ENCODE data around the gene FER1L5.
A peak's percentile ranks its signal among the peaks of the same experiment; 100 is the strongest.
"Not testable (repeated sequence)": the region's sequence is repeated elsewhere in the genome, so short reads cannot be mapped to it uniquely, and the experiment has no call there.

Gene FER1L5

DNA sequence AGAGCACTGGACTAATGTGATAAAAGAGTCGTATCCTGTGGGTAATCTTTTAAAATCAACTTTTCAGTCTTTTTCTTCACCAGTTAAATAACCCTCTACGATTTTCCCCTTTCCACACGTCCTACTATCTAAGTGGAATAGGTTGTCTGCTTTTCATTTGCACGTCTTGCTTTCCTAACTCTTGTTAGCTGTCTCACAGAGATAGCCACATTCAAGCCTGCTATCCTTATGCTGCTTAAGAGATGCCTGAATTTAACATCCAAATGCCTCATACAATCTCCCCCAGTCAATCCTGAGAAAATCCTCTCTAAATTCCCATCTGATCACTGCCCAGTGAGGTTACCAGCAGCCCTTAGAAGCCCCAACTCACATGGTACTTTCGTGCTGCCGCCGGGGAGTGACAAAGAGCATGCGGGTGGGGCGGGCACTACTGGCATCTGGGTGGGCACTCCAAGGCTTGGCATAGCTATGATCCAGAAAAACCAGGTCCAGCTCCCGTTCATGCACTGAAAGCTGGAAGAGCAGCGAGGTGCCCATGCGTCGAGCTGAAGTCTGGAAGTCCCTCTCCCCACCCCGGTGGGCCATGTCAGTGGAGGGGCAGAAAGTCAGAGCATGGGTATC lies 5.9 kb upstream of the FER1L5 start:
- no peak for DNase-seq (ENCODE audit: low read depth in 2 of 2)

DNA sequence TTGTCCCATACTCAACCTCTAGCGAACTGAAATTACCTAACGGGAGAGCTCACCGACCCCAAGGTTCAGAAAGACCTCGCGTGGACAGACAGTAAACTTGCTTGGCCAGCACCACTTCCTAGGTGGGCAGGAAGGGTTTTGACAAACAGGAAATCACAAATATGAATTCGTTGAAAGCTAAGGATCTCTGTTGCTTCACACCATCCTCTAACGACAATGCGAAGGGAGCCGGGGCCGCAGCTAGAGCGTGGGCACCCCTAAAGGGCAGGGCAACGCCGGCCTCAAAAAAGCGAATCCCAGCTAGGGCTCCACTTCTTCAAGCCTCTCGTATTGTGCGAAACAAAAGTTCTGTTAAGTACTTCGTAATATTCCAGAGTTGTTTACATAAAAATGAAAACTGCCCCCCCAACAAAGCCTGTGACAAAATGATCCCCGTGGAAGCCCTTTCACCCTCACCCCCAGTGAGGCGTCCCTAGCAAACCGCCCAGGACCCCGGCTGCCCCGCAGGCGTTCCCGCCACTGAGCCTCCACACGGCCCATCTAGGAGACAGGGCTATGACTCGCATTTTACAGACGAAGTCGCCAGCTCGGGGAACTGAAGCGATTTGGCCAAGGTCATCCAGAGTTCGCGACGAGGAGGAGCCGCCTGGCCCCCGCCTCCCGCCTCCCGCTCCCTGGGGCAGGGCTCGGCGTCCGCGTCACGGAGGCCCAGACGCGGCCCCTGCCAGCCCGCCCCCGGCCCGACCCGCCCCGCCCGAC lies 5.0 kb upstream of the FER1L5 start:
- DNase-seq (ENCODE audit: low read depth in 2 of 2) = peak; percentile 36 to 50

DNA sequence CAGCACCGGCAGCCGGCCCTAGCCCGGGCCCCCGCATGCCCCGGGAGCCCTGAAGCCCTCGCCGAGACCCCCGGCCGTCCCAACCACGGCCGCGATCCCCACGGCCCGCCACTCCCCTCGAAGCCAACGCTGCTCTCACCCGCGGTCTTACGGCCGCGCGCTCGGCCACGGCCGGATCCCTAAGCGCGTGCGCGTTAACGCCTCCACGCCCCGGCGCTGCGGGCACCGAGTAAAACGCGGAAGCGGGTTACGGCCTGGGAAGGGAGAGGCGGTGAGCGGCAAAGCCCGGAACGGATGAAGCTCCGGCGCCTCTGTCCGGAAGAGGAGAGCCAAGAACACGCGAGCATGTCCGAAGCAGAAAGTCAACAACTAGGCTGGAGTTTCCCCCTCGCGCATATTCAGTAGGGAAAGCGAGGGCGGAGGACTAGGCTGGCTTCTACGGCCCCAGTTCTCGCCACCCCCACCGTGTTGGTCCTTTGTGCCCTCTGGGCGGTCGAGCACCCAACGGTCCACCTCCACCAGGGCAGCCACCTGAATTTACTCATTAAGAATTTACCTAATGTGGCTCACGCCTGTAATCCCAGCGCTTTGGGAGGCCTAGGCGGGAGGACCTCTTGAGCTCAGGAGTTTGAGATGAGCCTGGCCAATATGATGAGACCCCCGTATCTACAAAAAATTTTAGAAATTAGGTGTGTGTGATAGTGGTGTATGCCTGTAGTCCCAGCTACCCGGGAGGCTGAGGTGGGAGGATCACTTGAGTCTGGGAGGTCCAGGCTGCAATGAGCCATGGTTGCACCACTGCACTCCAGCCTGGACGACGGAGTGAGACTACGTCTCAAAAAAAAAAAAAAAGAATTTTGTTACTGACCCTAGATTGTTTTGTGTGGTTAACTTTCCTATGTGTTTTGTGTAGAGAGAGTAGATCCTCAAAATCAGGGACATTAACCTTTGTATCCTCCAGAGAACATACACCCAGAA lies 4.1 kb upstream of the FER1L5 start, which contains the start of gene KANSL3:
Gene KANSL3 (minus strand): TSS at position 169 of the 978 bp plus-strand sequence. CDS start 1,177 bp downstream, outside the sequence.
- peak; percentile 77 for DNase-seq (ENCODE audit: low read depth in 2 of 2)

DNA sequence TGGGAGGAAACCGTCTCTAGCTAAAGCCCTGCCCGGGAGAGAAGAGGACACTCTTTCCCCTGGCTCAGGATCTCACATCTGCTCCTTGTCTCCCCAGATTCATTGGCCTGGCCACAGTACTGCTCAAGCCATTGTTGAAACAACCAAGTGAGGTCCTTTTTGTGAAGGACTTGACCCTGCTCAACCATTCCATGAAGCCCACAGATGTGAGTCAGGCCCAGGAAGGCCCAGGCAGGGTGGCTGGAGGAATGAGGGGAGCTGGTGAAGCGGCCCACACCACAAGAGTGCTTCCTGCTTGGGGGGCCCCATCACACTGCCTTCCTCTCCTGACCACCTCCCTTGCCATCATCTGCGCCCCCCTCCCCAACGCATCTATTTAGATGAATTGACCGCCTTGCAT lies 5.1 kb downstream of the FER1L5 start:
- no peak for DNase-seq (ENCODE audit: low read depth in 2 of 2)

DNA sequence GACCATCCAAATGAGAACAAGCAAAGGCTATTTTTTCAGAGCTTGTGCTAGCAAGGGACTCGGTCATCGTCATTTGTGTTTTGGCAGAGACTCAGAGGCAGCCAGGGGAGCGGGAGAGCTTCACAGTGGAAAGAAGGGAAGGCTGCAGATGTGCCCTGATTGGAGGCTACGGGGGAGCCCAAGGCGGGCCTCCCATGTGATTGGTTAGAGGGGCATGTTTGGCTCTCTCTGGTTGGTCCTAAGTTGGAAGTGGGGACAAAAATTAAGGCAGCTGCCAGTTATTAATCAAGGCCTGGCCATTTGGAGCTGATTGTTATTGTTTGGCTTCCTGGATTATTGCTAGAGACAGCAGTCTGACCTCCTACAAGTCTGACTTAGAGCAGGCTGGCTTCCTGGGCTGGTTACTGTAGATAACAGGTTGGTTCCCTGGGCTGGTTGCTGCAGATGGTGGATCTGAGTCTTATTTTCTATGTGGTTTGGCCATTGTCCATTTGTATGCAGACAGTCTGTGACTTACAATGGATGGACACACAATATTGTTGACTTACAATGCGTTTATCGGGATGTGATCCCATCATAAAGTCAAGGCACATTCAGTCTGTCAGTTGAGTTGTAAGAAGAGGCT lies 5.9 kb downstream of the FER1L5 start:
- DNase-seq (ENCODE audit: low read depth in 2 of 2) = no peak

DNA sequence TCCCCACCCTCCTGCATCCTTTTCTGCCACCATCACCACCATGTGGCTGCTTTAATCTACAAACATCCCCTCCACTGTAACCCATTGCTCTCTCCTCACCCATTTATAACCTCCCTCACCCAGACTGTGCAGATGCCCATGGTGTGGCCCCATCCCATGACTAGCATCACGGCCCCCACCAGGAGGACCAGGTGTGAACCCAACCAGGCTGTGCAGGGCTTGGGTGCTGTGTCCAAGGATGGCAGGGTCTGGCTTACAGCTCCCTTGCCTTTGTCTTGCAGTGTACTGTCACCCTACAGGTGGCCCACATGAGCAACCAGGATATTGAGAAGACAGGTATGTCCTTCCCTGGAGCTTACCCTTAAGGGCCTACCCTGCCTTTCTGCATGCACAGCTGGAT lies 6.8 kb downstream of the FER1L5 start:
- no peak for DNase-seq (ENCODE audit: low read depth in 2 of 2)

DNA sequence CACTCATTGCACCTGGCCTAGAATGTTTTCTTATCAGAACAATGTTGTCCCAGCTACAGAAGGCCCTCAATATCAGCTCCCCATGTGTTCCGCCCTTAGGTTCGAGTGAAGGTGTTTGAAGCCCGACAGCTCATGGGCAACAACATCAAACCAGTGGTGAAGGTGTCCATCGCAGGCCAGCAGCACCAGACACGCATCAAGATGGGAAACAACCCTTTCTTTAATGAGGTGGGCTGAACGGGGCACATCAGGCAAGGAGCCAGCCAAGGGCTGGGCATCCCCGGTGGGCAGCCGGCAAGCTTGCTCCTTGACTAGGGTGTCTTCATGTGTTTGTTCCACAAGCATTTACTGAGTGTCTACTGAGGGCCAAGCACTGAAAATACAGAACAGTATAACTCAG lies 9.2 kb downstream of the FER1L5 start:
- no peak for DNase-seq (ENCODE audit: low read depth in 2 of 2)

DNA sequence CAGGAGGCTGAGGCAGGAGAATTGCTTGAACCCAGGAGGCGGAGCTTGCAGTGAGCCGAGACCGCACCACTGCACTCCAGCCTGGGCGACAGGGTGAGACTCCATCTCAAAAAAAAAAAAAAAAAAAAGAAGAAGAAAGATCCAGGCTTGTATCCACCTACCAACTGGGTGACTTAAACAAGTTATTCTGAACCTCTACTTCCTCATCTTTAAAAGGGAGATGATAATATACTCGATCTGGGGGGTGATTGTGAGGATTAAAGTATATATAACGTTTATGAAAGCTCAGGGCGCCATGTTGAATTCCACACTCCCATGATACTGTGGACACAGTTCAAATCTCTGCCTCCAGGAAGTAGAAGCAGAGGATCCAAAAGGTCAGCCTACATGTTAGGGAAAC lies 12.2 kb downstream of the FER1L5 start:
- not testable (repeated sequence) for DNase-seq (ENCODE audit: low read depth in 2 of 2)

DNA sequence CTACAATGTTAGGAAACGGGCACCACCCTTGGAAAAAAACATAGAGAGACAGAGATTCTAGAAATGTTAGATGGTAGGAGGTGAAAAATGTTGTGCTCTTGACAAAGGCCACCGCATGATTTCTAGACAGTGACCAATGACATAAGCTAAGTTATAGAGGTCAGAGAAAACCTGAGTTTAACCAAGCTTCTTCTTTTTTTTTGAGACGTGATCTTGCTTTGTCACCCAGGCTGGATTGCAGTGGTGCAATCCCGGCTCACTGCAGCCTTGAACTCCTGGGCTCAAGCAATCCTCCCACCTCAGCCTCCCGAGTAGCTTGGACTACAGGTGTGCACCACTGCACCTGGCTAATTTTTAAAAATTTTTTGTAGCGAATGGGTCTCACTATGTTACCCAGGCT lies 13.0 kb downstream of the FER1L5 start:
- no peak for DNase-seq (ENCODE audit: low read depth in 2 of 2)

DNA sequence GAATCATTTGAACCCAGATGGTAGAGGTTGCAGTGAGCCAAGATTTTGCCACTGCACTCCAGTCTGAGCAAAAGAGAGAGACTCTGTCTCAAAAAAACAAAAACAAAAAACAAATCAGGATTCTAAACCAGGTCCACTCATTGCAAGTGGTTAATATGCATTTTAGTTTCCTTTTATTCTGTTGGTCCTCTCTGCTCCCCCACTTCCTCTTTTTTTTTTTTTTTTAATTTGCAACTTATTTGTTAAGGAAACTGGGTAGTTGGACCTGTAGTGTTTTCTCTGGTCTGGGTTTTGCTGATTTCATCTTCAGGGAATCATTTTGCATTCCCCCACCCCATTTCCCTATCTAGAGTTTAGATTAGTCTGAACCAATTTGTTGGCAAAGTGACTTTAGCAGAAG lies 14.0 kb downstream of the FER1L5 start:
- no peak for DNase-seq (ENCODE audit: low read depth in 2 of 2)

DNA sequence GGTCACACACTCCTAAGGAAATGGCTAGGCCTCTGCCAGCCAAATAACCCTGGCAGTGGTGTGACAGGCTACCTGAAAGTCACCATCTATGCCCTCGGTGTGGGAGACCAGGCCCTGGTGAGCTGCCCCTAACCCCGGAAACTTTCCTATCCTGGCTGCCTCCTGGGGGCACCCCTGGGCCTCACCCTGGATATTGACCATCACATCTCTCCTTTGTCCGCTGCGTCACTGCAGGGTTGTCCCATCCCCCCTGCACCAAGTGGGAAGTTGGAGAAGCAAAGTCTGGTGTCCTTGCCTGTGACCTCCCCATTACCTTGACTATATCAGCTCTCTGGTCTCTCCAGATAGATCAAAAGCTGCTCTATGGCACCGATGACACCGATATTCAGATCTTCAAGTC lies 18.8 kb downstream of the FER1L5 start:
- DNase-seq (ENCODE audit: low read depth in 2 of 2) = no peak

DNA sequence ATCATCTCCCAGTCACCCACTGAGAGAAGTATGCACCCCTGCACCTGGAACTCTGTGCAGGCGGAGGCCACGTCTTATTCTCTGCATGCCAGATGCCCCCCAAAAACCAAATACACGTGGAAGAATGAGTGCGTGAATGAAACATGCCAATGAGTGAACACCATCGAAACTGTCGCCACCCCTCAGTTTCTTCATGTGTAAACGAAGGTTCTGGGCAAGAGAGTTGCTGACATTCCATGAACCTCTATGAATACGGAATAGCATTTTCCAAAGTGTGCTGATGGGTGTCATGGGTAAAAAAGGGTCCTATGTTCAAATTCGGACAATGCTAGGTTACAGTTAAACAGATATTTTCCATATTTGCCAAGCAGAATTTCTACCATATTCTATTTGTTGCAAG lies 19.8 kb downstream of the FER1L5 start:
- DNase-seq (ENCODE audit: low read depth in 2 of 2) = no peak

DNA sequence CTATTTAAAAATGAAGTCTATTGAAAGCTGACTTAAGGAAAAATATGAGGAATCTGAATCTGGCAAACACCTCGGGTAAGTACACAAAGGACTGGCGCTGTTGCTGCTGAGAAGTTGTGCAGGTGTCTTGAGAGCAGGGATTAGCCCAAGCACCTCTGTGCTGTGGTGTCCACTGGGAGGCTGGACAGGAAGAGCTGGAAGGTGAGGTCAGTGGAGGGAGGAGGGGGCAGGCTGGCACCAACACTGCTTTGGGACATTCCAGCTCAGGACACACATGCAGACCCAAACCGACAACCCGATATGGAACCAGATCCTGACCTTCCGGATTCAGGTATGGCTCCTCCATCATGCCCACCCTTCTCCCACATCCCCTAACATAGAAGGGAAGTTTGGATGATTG lies 20.6 kb downstream of the FER1L5 start:
- DNase-seq (ENCODE audit: low read depth in 2 of 2) = no peak

DNA sequence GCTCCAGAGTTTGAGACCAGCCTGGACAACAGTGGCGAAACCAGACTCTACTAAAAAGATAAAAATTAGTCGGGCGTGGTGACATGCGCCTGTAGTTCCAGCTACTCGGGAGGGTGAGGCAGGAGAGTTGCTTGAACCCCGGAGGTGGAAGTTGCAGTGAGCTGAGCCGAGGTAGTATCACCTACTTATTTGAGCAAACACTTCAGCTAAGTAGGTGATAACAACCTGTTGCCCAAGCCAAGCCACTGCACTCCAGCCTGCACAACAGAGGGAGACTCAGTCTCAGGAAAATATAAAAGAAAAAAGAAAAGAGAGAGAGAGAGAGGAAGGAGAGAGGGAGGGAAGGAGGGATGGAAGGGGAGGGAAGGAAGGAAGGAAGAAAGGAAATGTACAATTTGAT lies 21.3 kb downstream of the FER1L5 start:
- DNase-seq (ENCODE audit: low read depth in 2 of 2) = no peak

DNA sequence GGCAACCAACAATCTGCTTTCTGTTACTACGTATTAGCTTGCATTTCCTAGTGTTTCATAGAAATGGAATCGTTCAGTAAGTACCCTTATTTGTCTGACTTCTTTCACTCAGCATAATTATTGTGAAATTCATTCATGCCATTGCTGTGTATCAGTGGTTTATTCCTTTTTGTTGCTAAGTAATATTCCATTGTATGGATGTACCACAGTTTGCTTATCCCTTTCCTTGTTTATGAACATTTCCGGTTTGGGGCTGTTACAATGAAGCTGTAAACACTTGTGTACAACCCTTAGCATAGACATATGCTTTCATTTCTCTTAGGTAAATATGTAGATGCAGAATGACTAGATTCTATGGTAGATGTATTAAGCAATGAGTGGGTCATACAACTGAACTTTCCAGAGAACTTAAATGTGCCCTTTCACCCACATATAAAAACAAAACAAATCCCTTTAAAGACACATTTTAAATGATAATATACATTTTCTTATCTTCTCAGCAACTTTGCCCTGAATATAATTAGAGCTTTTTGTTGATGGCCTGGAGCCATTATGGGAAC lies 21.9 kb downstream of the FER1L5 start:
- no peak for DNase-seq (ENCODE audit: low read depth in 2 of 2)

DNA sequence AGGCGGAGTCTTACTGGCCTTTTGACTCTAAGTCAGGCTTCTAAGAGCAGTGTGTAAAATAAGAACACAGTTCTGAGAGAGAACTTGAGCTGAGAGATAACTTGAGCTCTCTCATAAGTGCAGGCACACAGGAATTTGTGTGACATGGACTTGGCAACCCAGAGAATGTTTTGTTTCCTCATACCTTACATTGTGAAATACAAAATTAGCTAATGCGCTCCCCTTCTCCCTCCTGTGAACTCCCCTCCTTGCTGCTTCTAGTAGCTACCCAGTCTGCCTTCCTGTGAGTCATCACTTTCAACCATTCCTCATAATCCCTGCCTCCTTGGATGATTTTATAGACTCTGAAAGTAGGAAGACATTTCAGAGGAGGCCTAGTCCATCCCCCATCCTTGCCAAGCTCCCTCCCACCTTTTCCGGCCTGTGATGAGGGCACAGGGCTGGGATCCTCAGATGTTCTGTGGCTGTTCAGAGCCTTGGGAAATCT lies 22.6 kb downstream of the FER1L5 start:
- peak; percentile 97 for DNase-seq (ENCODE audit: low read depth in 2 of 2)

DNA sequence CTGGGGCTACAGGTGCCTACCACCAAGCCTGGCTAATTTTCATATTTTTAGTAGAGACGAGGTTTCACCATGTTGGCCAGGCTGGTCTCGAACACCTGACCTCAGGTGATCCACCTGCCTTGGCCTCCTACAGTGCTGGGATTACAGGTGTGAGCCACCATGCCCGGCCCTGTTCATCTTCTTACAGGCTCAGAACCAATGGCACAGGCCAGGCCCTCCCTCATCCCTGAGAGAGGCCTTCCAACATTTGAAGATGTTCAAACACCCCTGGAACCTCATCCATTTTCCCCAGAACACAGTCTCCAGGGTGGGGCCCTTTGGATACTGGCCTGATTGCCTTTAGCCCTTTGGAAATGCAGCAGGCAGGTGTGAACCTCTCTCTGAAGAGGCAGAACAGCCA lies 23.2 kb downstream of the FER1L5 start:
- not testable (repeated sequence) for DNase-seq (ENCODE audit: low read depth in 2 of 2)

DNA sequence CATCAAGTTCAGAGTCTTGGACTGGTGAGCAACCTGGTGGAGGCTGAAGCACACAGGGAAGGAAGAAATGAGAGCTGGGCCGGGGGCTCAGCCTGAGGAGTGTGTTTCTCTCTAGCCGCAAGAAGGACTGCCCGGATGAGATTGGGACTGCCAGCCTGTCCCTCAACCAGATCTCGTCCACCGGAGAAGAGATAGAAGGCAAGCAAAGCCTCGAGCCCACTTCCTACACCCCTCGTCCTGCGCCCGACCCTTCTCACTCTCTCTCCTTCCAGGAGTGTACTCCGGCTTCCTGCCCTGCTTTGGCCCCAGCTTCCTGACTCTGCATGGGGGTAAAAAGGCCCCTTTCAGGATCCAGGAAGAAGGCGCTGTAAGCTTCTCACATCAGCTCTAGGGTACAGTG lies 26.2 kb downstream of the FER1L5 start:
- DNase-seq (ENCODE audit: low read depth in 2 of 2) = no peak

DNA sequence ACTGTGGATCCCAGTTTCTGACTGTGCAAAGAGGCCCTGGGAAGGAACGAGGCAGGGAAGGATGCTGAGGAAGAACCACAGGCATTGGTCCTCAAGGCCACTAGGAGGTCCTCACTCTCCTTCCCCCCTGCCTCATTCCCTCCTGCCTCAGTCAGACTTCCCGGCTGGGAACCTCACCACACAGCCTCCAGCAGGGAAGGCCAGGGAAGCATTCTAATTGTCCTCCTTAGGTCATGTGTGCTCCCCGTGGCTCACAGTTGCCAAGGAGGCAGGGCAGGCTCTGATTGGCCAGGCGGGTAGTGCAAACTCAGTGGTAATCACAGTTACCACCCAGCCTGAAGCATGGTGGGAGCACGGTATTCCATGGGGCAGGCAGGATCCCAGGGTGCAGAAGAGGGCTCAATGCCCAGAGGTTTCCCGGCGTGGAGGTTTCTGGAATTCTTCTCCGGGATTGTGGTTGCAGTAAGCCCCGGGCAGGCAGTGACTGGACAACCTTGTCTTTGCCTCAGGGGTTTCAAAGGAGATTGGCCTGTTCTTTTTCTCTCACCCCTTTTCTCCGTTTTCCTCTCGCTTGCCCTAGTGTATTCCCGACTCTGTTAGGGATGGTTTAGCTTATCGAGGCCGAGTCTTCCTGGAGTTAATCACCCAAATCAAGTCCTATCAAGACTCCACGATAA lies 27.1 kb downstream of the FER1L5 start:
- no peak for DNase-seq (ENCODE audit: low read depth in 2 of 2)

DNA sequence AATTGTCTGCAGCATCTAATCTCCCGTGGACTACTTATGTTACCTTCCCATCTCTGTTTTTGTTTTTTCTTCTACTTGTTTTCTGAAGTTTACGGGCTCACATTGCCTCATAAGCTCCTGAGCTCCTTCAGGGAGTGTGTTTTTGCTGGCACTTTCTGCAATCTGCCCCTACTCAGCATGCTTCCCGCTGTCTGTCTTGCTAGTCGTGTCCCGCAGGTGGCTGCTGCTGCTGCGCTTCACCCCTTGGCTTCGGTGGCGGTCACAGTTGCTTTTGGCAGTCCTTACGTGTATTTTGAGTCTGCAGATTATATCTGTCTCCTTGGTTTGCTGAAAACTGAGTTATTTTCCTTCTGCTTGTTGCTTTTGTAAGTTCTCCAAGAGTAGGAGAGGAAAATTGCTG lies 37.3 kb downstream of the FER1L5 start:
- DNase-seq (ENCODE audit: low read depth in 2 of 2) = no peak

All from fibroblast of skin of left biceps (primary cell).